COLO829 (cell line): Measurements from ENCODE around the gene DDX4.

Experiments
- DNase-seq: peaks from one replicate; pipeline ENCODE4 v3.0.0; 2012; ENCODE audit warnings: low spot score

DDX4 gene

GRCh38 chr5:55866485-55866884, 128.6 kb downstream of the DDX4 start:
- DNase-seq, result no peak
